Measurements from ENCODE around the gene TMEM63B.

GRCh38 chr6:44110005-44110676, 17.2 kb upstream of the TMEM63B start:
- TF ChIP-seq CREB1 (IDR thresholded peaks at IDR 0.05; ENCODE audit: low read depth) (no peak), YY1 (IDR thresholded peaks at IDR 0.05; ENCODE audit: low read depth) (no peak), TAF1 (IDR thresholded peaks at IDR 0.05; ENCODE audit: low read depth) (no peak), TEAD4 (IDR thresholded peaks at IDR 0.05) (no peak), USF1 (IDR thresholded peaks at IDR 0.05) (no peak), RAD21 (IDR thresholded peaks at IDR 0.05; ENCODE audit: low read depth) (no peak), ZBTB7A (IDR thresholded peaks at IDR 0.05; ENCODE audit: low read depth) (no peak), CEBPB (IDR thresholded peaks at IDR 0.05) (no peak), EGR1 (IDR thresholded peaks at IDR 0.05) (no peak), EP300 (IDR thresholded peaks at IDR 0.05; ENCODE audit: borderline replicate concordance) (no peak), NFIC (IDR thresholded peaks at IDR 0.05) (no peak), TCF12 (IDR thresholded peaks at IDR 0.05; ENCODE audit: low read depth) (no peak), REST (IDR thresholded peaks at IDR 0.05; ENCODE audit: low read depth) (no peak)
